ENCODE measurements around the gene RELL1.

The RELL1 gene

DNA sequence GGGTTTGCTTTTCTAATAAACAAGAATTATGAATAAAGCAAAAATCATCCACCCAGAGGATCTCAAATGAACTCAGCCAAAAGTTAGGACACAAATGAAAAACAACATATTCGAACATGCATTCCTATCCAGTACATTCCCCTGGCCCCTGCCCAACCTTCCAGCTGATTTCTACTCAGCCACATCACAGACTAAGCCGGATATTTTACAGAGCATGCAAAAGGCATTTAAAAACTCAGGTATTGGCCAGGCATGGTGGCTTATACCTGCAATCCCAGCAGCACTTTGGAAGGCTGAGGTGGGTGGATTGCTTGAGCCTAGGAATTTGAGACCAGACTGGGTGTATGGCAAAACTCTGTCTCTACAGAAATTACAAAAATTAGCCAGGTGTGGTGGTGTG lies 54.6 kb downstream of the RELL1 start:
- peak; percentile 44 for DNase-seq

DNA sequence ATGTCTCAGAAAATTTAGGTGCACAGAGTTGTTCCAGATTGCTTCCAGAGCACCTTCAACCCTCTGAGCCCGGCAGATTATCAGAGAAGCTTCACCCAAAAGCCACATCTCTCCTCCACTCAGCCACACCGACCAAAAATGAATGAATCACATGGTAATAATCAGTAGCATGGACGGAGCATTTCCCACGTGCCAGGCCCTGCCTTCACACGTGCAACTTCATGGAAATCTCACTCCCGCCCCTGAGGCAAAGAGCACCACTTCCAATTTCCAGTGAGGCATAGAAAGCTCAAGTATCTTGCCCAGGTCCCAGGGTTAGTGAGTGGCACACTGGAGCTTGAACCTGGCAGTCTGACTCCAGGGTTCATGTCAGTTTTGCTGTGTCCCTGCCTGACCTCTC lies 56.5 kb downstream of the RELL1 start:
- no peak for DNase-seq

DNA sequence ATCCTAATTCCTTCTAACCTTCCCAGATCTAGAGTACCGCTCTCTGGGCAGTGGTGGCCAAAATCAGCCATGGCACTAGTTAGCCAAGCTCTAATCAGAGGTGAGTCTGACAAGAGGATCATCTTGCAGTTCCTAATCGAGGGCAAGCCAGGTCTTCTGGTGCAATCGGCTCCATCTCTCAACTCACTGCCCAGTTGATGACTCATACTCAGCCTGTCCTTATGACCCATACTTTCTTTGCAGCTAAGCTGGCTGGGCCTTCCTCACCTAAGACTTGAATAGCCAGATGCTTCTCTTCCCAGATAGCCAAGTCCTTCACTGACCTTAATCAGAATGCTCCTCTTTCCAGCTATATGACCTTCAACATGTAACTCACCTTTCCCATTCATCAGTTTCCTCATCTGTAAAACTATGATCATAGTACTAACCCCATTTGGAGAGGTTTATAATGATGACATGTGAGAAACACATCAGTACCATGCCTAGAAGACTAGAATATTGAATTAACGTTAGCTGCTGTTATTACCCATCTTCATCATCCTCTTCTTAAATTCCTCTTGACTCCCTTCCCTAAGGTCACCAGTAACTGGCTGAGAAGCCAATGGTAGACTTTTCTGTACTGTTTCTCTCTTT lies 57.1 kb downstream of the RELL1 start:
- no peak for DNase-seq

DNA sequence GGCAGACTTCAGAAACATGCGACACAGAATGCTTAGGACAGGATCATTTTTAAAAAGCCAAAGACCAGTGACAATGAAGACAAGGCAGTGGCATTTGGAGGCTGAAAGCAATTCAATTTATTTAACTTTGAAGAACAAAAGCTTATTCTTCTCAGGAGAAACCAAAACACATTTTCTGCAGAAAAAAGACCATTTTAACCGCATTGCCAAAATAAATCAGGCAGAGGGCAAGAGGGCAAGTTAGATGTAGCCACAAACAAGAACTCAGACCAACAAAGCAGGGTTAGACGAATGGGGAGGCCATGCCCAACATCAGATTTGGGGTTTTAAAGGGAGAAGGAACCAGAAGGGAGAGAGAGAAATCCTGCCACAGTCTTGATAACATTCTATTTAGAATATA lies 58.9 kb downstream of the RELL1 start:
- no peak for DNase-seq

DNA sequence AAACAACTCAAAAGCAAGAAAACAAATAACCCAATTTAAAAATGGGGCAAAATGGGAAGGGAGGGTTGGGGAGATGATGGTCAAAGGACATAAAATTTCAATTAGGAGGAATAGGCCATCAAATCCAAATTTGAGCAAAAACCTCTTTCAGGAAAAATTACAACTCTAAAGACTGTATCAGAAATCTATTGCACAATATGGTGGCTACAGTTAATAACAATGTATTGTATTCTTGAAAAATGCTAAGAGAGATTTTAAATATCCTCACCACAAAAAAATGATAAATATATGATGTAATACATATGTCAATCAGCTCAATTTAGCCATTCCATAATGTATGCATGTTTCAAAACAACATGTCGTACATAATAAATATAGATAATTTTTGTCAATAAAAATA lies 60.7 kb downstream of the RELL1 start:
- no peak for DNase-seq

DNA sequence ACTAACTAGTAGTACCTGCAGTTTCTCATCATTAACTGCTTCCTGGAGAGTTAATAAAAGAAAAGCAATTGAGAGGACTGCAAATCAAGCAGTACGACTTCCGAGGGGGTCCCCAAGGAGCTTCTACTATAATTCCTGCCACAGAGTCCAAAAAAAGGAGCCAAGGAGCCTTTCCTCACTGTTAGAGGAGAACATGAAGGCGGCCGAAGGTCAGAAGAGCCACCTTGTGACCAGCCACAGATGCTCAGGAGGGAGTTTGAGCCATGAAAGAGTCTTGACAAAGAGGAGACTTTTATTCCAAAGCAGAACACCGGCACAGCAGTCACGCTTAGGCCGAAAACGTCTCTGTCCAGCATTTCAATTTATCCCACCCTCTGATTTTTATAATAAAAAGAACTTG lies 62.2 kb downstream of the RELL1 start:
- DNase-seq = no peak

DNA sequence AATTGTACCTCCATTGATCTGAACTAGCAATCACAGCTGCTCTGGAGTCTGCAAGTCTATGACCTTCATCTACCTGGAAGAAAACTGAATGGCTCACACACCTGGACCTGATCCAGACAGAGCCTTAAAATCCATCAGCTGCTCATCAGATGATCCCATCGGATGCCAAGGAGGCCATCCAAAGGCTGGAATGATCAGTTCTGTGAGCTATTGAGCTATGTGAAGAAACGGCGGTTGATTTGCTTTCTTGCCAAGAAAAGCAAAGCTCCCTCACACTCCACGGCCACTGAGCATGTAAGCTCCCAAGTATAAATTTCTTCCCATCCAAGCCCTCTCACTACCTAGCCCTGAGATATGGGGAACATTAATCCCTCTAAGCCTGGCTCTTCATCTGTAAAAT lies 63.1 kb downstream of the RELL1 start:
- no peak for DNase-seq

DNA sequence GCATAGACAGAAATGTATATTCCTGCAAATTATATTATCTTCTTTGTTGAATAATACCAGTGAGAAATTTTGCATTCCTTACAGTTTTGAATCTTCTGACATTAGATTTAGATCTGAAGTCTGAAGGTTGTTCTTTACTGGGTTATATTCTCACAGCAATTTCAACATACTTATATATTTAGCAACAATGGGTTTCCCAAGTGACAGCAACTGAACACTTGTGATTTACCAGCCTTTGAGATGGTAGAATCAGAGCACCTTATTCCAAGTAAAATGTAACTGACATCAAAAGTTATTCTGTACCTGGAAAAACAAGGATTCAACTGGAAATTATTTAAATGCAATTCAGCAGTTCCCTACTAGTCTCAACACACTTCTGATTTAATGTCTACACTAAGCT lies 66.0 kb downstream of the RELL1 start:
- no peak for DNase-seq

DNA sequence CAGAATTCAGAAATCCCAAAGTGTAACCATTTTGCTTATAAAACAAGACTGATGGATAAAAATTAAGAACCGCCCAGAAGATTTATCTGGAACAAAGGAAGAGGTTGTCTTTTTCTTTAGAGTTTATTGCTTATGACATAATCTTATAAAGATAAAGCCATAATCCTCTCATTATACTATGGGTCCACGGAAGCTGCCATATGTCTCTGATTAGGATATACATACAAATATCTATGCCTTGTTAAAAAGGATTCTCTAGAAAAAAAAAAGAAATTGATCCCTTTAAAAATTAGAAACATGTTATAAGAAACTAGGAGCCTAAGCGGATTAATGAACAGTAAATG lies 70.5 kb downstream of the RELL1 start:
- no peak for DNase-seq

DNA sequence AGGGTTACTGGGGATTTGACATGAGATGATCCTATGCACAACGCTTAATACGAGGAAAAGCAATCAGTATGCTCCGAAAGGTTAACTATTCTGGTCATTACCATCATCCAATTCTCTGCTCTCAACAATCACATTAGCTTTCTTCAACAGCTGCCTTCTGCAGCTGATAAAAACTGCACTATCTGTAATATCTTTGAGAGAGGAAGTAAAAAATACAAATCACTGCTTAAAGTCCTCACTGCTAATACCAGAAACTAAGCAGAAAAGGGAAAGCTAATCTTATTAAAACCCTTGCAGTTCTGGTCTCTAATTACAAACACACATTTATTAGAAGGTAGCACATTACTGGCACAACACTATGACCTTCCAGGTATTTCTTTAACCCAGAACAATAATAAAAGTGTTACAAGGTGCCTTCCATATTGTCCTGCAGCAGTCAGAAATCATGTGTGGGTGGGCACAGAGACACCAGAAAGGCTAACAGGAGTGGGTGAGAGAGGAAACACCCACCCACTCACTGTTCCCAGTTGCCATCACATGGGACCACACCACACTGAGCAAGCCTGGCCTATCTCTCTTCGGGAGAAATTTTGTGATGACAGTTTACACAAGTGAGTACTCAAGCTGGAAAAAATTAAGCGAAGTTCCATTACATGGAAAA lies 71.0 kb downstream of the RELL1 start:
- no peak for DNase-seq

DNA sequence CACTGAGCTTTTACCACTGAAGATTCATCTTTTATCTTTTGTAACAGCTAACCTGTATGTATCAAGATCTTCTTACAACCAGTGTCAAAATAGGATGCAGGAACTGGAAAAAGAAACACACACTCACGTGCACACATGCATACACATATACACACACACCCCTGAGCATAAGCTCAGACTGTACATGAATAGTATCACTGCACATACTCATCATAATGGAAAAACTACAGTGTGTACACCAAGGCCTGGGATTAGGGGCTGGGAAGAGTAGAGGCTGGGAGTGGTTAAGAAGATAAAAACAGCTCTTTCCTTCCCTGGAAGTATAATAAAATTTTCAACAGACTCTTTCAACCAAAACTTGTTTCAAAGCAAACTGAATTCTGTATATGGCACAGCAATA lies 73.4 kb downstream of the RELL1 start:
- DNase-seq = no peak

DNA sequence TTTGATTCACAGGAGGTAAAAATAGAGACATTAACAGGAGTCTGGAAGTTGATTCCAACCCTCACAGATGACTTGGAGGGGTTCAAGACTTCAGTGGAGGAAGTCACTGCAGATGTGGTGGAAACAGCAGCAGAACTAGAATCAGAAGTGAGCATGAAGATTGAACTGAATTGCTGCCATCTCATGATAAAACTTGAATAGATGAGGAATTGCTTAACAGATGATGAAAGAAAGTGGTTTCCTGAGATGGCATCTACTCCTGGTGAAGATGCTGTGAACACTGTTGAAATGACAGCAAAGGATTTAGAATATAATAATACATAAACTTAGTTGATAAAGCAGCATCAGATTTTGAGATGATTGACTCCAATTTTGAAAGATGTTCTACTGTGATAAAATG lies 76.5 kb downstream of the RELL1 start:
- no peak for DNase-seq

DNA sequence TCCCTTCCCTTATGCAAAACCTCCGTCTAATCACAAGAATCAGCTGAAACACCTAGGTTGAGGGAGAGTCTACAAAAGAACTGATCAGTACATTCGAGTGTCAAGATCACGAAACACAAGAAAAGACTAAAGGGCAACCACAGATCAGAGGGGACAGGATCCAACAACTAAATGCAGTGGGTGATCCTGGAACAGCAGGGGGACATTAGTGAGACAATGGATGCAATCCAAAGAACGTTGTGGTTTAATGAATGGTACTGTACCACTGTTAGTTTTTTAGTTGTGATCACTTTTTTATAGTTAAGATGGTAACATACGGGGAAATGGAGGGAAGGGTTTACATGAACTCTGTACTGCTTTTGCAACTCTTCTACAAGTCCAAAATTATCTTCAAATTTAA lies 79.2 kb downstream of the RELL1 start:
- no peak for DNase-seq

DNA sequence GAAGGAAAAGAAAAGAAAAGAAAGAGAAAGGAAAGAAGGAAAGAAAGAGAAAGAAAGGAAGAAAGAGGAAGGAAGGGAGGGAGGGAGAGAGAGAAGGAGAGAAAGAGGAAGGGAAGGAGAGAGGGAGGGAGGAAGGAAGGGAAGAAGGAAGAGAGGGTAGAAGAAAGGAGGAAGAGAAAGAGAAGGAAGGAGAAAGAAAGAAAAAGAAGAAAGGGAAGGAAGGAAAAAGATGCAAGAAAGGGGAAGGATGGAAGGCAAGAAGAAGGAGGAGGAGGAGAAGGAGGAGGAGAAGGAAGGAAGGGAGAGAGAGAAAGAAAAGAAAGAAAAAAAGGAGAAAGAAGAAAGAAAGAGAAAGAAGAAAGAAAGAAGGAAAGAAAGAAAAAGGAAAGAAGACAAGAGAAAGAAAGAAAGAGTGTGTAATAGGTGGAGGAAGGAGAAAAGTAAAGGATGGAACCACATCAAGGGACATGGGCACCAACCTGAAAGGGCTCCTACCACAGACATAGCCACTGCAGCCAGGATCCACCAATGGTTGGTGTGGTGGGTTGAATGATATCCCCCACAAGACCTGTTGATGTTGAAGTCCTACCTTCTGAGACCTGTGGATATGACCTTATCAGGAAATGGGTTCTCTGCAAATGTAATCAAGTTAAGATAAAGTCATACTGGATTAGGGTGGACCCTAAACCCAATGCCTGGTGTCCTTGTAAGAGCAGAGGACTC lies 80.2 kb downstream of the RELL1 start:
- DNase-seq = no peak

DNA sequence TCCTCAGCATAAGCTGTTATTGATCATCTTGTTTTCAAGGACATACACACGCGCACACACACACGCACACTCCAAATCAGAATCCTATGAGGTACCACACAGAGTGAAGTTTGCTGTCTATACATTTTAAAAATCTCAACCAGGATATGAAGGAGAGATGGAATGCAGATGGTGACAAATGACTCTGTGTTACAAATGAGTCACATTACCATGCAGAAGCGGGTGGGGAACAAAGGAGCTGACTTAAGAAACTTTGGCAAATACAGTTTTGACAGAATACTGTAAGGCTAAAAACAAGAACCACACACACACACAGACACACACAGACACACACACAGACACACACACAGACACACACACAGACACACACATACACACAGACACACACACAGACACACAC lies 81.7 kb downstream of the RELL1 start:
- no peak for DNase-seq

DNA sequence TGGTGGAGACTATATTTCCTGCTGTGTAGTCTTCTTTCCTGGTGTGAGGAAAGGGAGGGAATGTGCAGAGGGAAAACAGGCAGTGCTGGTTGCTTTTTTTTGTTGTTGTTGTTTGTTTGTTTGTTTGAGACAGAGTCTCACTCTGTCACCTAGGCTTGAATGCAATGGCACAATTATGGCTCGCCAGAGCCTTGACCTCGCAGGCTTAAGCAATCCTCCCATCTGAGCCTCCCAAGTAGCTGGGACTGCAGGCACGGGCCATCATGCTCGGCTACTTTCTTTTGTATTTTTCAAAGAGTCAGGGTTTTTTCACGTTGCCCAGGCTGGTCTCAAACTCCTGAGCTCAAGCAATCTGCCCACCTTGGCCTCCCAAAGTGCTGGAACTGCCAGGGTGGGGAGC lies 82.5 kb downstream of the RELL1 start:
- no peak for DNase-seq

DNA sequence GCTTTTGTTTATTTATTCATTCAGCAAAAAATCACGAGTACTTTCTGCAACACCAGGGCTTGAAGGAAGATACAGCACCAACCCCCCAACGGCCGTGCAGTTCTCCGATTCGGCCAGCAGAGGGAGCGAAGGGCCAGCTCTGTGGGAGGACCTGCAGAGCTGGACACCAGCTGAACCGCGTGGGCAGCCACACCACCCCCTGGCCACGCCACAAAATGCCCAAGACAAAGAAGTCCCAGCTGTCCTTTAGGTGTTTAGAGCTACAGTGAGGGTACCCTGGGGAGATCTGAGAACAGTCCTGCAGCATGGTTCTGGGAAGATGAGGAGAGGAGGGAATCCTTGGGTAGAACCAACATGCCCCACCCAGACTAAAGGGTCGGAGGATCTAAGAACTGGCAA lies 83.1 kb downstream of the RELL1 start:
- peak; percentile 85 for DNase-seq

DNA sequence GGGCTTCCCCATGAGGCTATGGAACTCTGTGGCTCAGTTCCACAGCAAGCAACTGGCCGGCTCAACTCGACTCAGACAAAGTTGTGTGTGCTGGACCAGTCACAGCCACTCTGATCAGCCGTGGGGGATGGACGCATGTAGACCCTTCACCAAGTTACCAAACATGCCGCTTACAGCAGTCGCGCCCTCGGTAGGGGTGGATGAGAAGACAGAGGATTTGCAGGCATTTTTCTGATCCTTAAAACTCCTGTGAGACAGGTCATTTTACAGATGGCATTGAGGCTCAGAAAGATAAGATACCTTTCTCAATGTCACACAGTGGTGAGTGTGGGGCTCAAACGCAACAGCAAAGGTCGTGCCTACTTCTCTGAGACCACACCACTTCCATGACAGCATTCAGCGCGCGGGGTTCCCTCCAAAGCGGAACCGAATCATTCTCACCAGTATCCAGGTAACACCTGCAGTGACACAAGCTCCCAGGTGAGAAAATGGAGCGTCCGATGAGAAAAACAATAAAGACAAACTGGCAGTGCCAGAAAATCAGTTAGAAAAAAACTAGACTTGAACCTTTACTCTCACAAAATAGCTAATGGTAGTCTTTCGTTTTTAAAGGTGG lies 83.6 kb downstream of the RELL1 start:
- no peak for DNase-seq

DNA sequence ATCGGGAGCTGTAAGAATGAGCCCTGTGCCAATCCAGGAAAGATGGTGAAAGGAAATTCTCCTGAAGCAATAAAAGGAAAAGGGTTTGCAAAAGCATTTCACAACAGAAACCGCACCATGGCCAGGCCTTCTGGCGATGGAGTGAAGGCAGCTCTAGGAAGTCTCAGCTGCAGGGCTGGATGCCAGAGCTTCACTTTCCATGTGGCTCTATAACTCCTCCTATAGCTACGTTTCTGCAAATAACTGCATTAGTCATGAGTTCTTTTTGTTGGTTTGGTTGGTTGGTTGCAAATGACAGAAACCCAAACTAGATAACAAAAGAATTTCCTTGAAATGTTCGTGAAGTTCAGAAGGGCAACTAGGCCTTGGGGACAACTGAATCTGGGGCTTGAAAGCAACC lies 84.6 kb downstream of the RELL1 start:
- no peak for DNase-seq

DNA sequence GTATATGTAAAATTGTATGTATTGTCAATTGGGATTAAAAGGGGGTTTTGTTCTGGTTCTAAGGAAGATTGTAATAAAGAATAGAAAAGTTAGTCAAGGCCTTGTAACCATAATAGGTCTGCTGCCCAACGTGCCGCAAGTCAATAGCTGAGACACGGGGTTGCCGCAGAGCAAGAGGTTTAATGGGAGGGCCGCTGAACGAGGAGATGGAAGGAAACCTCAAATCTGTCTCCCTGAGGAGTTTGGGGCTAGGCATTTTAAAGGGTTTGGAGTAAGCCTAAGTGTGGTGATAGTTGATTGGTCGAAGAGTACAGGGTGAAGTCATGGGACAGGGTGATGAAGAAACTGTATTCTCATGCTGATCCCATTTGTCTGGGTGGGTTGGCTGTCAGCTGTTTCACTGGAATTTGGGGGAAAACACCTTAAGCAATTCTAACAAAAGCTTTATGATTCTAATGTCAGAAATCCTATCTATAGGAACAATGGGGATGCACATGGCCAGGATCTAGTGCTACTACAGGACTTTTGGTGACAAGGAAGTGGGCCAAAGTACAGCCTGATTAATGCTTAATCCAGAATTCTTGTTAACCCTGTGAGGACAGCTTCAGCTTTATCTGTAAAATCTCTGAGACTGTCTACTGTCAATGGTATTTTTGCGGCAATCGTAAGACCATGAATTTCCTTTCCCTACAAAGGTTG lies 86.9 kb downstream of the RELL1 start:
- no peak for DNase-seq

DNA sequence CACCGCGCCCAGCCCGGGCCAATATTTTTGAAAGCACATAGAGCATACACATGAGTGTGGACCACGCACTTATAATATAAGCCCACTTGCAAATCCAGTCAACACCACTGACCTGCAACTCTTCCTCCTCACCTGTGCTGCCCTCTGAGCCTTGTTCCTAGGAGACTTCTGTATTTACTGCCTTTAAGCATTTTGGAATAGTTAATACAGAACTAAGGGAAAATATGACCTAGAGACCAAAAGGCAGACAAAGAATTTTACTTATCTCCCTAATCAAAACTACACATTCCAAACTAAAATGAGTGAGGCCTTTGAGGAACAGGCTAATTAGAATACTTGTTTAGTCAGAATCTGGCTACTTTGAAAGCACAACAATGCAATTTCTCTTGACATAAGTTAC lies 89.1 kb downstream of the RELL1 start:
- no peak for DNase-seq

DNA sequence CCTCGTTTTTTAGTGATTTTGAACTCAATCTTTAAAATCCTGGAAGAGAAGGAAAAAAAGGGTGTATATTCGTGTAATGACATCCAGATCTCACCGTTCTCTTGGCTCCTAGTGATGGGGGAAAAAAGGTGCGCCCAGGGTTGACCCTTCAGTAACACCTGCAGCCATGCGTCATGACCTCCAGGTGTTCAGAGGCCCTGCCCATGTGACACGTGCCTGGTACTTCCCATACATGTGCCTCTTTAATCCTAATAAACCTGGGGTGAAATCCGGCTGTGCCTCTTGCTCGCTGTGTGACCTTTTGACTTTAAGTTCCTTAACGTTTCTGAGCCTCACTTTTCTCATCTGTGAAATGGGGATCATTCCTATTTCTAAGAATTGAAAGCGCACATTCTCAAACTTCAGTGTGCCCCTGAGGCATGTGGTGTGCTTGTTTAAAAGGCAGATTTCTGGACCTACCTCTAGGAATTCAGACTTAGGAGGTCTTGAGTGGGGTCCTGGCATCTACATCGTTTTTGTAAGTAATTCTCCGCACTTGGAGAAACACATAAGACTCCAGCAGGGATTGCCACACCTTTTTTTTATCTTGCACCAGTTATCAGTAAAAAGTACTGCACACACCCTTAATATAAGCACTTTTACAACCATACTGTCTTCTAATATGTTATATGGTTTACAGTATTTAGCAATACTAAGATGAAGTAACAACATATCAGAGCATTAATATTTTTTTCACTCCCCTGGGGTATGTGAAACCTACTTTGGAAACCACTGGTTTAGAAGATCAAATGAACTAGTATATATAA lies 90.1 kb downstream of the RELL1 start:
- no peak for DNase-seq

DNA sequence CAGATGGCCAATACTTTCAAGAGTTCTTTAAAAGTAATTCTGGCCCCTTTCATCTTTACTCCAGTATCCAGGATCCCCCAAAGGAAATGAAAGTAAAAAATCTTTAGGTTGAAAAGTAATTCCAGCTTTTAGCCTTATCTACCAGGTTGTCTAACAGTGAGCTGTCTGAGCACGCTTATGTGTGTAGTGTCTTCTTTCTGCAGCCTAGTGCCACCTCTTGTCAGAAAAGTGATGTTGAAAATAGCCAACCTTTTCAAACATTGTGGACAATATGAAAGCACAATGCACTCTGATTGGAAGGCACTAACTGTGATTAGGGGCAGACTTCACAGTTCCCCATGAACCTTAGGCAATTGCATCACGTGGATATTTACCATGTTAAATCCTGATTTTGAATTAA lies 92.1 kb downstream of the RELL1 start:
- no peak for DNase-seq
